Type B pancreatic cell (in vitro differentiated cells): ENCODE data around the gene RHOB. TPM values are rescaled to one million over a fixed set of nuclear protein-coding genes. Genes with fewer than 3 reads are reported as not detected.
"Not testable (repeated sequence)": the region's sequence is repeated elsewhere in the genome, so short reads cannot be mapped to it uniquely, and the experiment has no call there.

Experiments
- DNase-seq: peaks from one replicate; pipeline ENCODE4 v3.0.0; 2021; ENCODE audit warnings: mixed read lengths; ENCODE audit not compliant: unreplicated experiment; ENCODE audit errors: extremely low spot score
- H3K27ac Mint-ChIP-seq: 2 replicates; pipeline ENCODE4 v1.8.0; 2021; ENCODE audit warnings: mild to moderate bottlenecking, mixed read lengths
- H3K27me3 Mint-ChIP-seq: 2 replicates; pipeline ENCODE4 v1.8.0; 2021; ENCODE audit warnings: mixed read lengths
- H3K36me3 Mint-ChIP-seq: 2 replicates; pipeline ENCODE4 v1.8.0; 2021; ENCODE audit warnings: mixed read lengths
- H3K4me1 Mint-ChIP-seq: one replicate; pipeline ENCODE4 v1.8.0; 2021; ENCODE audit warnings: mixed read lengths; ENCODE audit not compliant: unreplicated experiment
- H3K4me3 Mint-ChIP-seq: 2 replicates; pipeline ENCODE4 v1.8.0; 2021; ENCODE audit warnings: mild to moderate bottlenecking, mixed read lengths
- H3K9me3 Mint-ChIP-seq: 2 replicates; pipeline ENCODE4 v1.8.0; 2021; ENCODE audit warnings: mixed read lengths
- total RNA-seq: library from RNA; stranded (reverse); gene quantifications from 2 replicates; pipeline ENCODE4 v1.2.1, GENCODE V29; 2021; ENCODE audit warnings: low replicate concordance
- TF ChIP-seq, protein P1 (sequence below): fragments of 200-600 bp; sonication (generic); conservative IDR thresholded peaks from 2 replicates; pipeline ENCODE4 v1.5.0; 2021; ENCODE audit warnings: antibody characterized with exemption, mild to moderate bottlenecking

Gene RHOB
- total RNA-seq, 1 donor from 2014 or later: 82.8 TPM

DNA sequence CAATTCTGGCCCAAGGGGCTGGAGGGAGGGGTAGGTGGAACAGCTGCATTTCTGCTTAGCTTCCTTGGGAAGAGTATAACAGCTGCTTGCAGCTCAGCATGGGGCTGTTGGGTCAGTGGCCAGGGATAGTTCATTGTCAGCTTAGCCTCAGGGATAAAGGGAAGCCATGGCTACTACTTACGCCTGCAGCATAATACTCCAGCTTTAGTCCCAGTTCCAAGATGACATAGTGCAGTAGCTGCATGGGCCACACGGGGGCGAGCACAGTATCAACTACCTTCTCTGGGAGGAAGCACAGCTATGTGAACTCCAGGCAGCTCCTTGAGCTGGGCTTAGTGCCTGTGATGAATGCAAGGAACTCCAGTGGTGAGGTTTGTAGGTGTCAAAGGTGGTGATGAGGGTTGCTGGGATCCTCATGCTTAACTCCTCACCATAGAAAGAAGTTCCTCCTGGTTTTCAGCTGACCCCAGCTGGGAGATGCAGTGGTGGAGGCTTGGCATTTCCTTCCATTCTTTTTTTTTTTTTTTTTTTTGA is 35.4 kb upstream of the RHOB start:
- Mint-ChIP-seq H3K9me3 (peaks cover 17% of the 10 kb centered on the region), H3K27me3 (peaks cover 3% of the 10 kb centered on the region), H3K27ac (no peak overlapping the region), H3K4me3 (no peak overlapping the region), H3K36me3 (no peaks in the 10 kb centered on the region), H3K4me1 (no peaks in the 10 kb centered on the region)
- TF ChIP-seq, protein P1, sequence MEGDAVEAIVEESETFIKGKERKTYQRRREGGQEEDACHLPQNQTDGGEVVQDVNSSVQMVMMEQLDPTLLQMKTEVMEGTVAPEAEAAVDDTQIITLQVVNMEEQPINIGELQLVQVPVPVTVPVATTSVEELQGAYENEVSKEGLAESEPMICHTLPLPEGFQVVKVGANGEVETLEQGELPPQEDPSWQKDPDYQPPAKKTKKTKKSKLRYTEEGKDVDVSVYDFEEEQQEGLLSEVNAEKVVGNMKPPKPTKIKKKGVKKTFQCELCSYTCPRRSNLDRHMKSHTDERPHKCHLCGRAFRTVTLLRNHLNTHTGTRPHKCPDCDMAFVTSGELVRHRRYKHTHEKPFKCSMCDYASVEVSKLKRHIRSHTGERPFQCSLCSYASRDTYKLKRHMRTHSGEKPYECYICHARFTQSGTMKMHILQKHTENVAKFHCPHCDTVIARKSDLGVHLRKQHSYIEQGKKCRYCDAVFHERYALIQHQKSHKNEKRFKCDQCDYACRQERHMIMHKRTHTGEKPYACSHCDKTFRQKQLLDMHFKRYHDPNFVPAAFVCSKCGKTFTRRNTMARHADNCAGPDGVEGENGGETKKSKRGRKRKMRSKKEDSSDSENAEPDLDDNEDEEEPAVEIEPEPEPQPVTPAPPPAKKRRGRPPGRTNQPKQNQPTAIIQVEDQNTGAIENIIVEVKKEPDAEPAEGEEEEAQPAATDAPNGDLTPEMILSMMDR: peak; percentile 82
- no peak for DNase-seq

DNA sequence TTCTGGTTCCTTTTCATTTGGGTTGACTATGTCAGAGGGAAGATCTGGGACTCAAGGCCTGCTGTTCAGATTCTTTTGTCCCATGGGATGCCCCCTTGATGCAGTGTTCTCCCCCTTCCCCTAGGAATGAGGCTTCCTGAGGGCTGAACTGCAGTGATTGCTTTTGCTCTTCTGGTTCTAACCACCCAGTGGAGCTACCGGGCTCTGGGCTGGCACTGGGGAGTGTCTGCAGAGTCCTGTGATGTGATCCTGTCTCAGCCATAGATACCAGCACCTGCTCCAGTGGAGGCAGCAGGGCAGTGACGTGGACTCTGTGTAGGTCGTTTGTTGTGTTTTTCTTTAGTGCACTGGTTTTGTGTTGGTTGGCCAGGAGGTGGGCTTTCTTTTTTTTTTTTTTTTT is 32.1 kb upstream of the RHOB start:
- Mint-ChIP-seq H3K27ac (no peak overlapping the region), H3K4me1 (peaks cover 9% of the 10 kb centered on the region), H3K4me3 (no peak overlapping the region), H3K9me3 (peaks cover 4% of the 10 kb centered on the region), H3K27me3 (no peaks in the 10 kb centered on the region), H3K36me3 (no peaks in the 10 kb centered on the region)
- TF ChIP-seq, protein P1: no peak
- no peak for DNase-seq

DNA sequence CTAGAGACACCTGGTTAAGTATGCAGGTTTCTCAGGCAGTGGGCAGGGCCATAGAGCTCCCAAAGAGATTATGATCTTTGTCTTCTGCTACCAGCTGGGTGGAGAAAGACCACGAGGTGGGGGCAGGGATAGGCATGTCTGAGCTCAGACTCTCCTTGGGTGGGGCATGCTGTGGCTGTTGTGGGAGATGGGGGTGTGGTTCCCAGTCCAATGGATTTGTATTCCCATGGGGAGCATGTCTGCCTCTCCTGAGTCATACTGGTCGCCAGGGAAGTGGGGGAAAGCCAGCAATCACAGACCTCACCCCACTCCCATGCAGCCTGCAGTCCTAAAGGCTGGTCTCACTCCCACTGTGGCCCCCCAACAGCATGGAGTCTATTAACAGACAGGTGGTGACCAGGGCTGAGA is 31.4 kb upstream of the RHOB start:
- peaks cover 12% of the 10 kb centered on the region for H3K4me1 Mint-ChIP-seq
- H3K36me3 Mint-ChIP-seq: no peaks in the 10 kb centered on the region
- no peaks in the 10 kb centered on the region for H3K27me3 Mint-ChIP-seq
- no peak for DNase-seq
- H3K4me3 Mint-ChIP-seq: no peak overlapping the region
- no peak overlapping the region for H3K27ac Mint-ChIP-seq
- TF ChIP-seq, protein P1: no peak
- no peaks in the 10 kb centered on the region for H3K9me3 Mint-ChIP-seq

DNA sequence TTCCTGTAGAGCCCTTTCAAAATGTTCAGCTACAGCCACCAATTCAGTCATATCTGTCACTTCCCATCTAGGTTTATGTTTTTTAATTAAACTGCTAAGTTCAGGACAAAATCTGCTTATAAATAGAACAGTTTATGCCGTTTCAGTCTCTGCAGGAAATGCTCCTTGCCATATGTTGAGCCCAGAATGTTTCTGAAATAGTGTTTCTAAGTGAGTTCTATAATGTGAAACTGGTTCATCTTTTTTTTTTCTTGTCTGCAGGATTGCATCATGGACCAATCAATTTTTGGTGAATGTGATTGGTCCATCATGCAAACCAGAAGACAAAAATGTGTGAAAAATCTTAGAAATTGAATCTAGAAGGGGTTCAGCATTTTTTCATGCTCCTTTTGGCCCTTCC is 30.2 kb upstream of the RHOB start:
- no peaks in the 10 kb centered on the region for H3K36me3 Mint-ChIP-seq
- H3K9me3 Mint-ChIP-seq: no peaks in the 10 kb centered on the region
- no peak for DNase-seq

DNA sequence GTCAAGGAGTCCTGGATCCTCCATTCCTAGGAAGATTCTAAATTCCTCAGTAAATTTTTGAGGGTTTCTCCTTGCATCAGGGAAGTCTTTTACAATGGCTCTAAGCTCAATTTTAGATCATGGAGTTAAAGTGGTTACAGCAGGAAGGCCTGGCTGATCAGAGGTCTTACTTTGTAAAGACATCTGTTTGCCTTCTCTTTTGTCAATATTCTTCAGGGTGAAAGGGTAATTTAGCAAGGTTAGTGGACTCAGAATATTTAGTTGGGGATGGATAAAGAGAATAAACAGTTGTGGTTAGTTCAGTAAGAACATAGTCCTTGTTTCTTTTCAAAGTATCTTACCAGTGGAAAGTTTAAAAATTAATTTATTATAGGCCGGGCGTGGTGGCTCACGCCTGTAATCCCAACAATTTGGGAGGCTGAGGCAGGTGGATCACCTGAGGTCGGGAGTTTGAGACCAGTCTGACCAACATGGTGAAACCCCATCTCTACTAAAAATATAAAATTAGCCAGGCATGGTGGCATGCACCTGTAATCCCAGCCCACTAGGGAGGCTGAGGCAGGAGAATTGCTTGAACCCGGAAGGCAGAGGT is 29.5 kb upstream of the RHOB start:
- peaks cover 12% of the 10 kb centered on the region for H3K4me1 Mint-ChIP-seq
- not testable (repeated sequence) for H3K27ac Mint-ChIP-seq, DNase-seq, H3K9me3 Mint-ChIP-seq, H3K4me3 Mint-ChIP-seq, H3K36me3 Mint-ChIP-seq, H3K27me3 Mint-ChIP-seq

More for the DNA sequence above, 30.2 kb upstream of the RHOB start:
- Mint-ChIP-seq H3K4me3 (no peak overlapping the region), H3K4me1 (peaks cover 12% of the 10 kb centered on the region), H3K27me3 (no peaks in the 10 kb centered on the region), H3K27ac (no peak overlapping the region)
- TF ChIP-seq, protein P1: no peak

DNA sequence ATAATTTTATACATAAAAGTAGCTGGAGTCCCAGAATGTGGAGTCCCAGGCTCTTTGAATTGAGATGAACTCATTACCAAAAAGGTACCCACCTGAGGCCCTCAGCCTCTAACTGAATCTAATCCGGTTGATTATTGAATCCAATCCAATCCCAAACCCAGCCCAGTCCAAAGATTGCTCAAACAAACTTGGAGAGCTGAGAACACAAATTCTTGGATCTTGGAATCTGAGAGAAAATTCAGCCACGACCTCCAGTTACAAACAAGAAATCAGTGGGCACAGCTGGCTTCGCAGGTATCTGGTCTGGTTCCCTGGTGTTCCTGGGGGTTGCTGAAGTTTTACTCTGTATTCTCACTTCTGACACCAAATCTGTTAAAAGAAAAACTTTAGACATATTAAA is 28.4 kb upstream of the RHOB start:
- no peak overlapping the region for H3K27ac Mint-ChIP-seq
- H3K36me3 Mint-ChIP-seq: no peaks in the 10 kb centered on the region

More for the DNA sequence above, 28.4 kb upstream of the RHOB start:
- peaks cover 3% of the 10 kb centered on the region for H3K27me3 Mint-ChIP-seq
- H3K9me3 Mint-ChIP-seq: no peaks in the 10 kb centered on the region
- no peak overlapping the region for H3K4me3 Mint-ChIP-seq
- TF ChIP-seq, protein P1: no peak
- no peak for DNase-seq
- peaks cover 16% of the 10 kb centered on the region for H3K4me1 Mint-ChIP-seq
